Stimulated activated naive B cell treated with anti-CD40 and anti-IgM and Interleukin-4, amounts not matched to agents 10 μg/mL and 1 μg/mL and 100 μg/mL, for 72 hours (primary cell): ENCODE results near the gene CSH2.

ENCODE experiments used
- ATAC-seq, 2 donors: fragments of 150-1000 bp; cut with Tn5 transposase; replicated peaks; 2 replicates each; pipeline ENCODE4 v1.10.0; 2021; ENCODE audit warnings: moderate library complexity in 1 of 2
- DNase-seq: peaks from one replicate; pipeline ENCODE4 v3.0.0; 2021
- H3K27ac Mint-ChIP-seq: one replicate; pipeline ENCODE4 v1.8.0; 2022; ENCODE audit warnings: mild to moderate bottlenecking, mixed read lengths
- H3K27me3 Mint-ChIP-seq, 2 donors: one replicate each; pipeline ENCODE4 v1.8.0; 2022; ENCODE audit warnings: mixed read lengths in 2 of 2
- H3K36me3 Mint-ChIP-seq, 2 donors: one replicate each; pipeline ENCODE4 v1.8.0; 2022; ENCODE audit warnings: mixed read lengths in 2 of 2, mild to moderate bottlenecking in 1 of 2
- H3K4me1 Mint-ChIP-seq, 2 donors: one replicate each; pipeline ENCODE4 v1.8.0; 2022; ENCODE audit warnings: mixed read lengths in 2 of 2, mild to moderate bottlenecking in 1 of 2
- H3K4me3 Mint-ChIP-seq, 2 donors: one replicate each; pipeline ENCODE4 v1.8.0; 2022; ENCODE audit warnings: mild to moderate bottlenecking in 2 of 2, mixed read lengths in 2 of 2, moderate library complexity in 1 of 2
- H3K9me3 Mint-ChIP-seq, 2 donors: one replicate each; pipeline ENCODE4 v1.8.0; 2022; ENCODE audit warnings: mixed read lengths in 2 of 2, mild to moderate bottlenecking in 1 of 2

Gene CSH2

GRCh38 chr17:63838631-63839171, 34.8 kb downstream of the CSH2 start:
- peak overlapping the region in 1 of 2 donors; percentile 13 for H3K4me3 Mint-ChIP-seq
- peaks cover 29 to 74% of the 10 kb centered on the region in 2 donors for H3K4me1 Mint-ChIP-seq
- no peak overlapping the region for H3K27ac Mint-ChIP-seq
- DNase-seq (no peak), ATAC-seq (no peak)
- H3K9me3 Mint-ChIP-seq, result no peaks in the 10 kb centered on the region
- H3K36me3 Mint-ChIP-seq, result peaks cover 29 to 32% of the 10 kb centered on the region in 2 donors
- H3K27me3 Mint-ChIP-seq, result no peaks in the 10 kb centered on the region

- H3K27ac Mint-ChIP-seq, result peak overlapping the region; percentile 79
- DNase-seq (no peak), ATAC-seq (no peak)
- peaks cover 29 to 71% of the 10 kb centered on the region in 2 donors for H3K4me1 Mint-ChIP-seq
- peaks cover 34 to 38% of the 10 kb centered on the region in 2 donors for H3K36me3 Mint-ChIP-seq
- no peaks in the 10 kb centered on the region for H3K9me3 Mint-ChIP-seq
- no peaks in the 10 kb centered on the region for H3K27me3 Mint-ChIP-seq
- no peak overlapping the region for H3K4me3 Mint-ChIP-seq
These were observed 35.4 kb downstream of the CSH2 start for GRCh38 chr17:63837962-63838600.

DNA sequence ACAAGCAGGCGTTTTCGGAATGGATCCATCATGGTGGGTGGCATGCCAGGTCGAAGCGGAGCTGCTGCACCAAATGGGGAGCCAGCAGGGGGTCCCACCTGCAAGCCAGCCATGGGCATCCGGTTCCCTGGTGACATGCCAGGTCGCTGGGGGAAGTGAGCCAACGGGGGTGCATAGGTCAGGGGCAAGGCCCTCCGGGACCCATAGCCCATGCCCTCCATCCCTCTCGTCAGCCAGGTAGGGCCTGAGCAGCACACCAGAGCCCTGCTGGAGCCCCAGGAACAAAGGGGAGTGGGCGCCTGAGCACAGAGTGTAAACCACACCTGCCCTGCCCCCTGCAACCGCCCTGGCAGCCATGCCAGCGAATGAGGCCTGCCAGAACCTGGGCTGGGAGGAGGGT, 36.0 kb downstream of the CSH2 start:
- ATAC-seq (no peak), DNase-seq (no peak)
- no peak overlapping the region for H3K4me3 Mint-ChIP-seq
- peaks cover 29 to 70% of the 10 kb centered on the region in 2 donors for H3K4me1 Mint-ChIP-seq
- H3K36me3 Mint-ChIP-seq, result peaks cover 34 to 38% of the 10 kb centered on the region in 2 donors
- no peaks in the 10 kb centered on the region for H3K27me3 Mint-ChIP-seq
- H3K9me3 Mint-ChIP-seq, result no peaks in the 10 kb centered on the region
- H3K27ac Mint-ChIP-seq, result no peak overlapping the region

GRCh38 chr17:63836811-63837210, 36.7 kb downstream of the CSH2 start:
- Mint-ChIP-seq H3K36me3 (peaks cover 38 to 42% of the 10 kb centered on the region in 2 donors), H3K4me1 (peaks cover 29 to 68% of the 10 kb centered on the region in 2 donors)

GRCh38 chr17:63835167-63835720, 38.2 kb downstream of the CSH2 start:
- Mint-ChIP-seq H3K27ac (peak overlapping the region; percentile 88), H3K27me3 (no peaks in the 10 kb centered on the region), H3K36me3 (peaks cover 45 to 56% of the 10 kb centered on the region in 2 donors), H3K9me3 (no peaks in the 10 kb centered on the region), H3K4me3 (peak overlapping the region in 1 of 2 donors; percentile 57), H3K4me1 (peaks cover 27 to 63% of the 10 kb centered on the region in 2 donors)
- no peak for ATAC-seq
- no peak for DNase-seq

More at GRCh38 chr17:63836811-63837210, 36.7 kb downstream of the CSH2 start:
- no peak for DNase-seq
- ATAC-seq, result no peak
- no peak overlapping the region for H3K27ac Mint-ChIP-seq
- H3K27me3 Mint-ChIP-seq, result no peaks in the 10 kb centered on the region
- no peaks in the 10 kb centered on the region for H3K9me3 Mint-ChIP-seq
- H3K4me3 Mint-ChIP-seq, result no peak overlapping the region

- DNase-seq, result peak; percentile 35
- Mint-ChIP-seq H3K4me1 (peaks cover 30 to 67% of the 10 kb centered on the region in 2 donors), H3K27me3 (no peaks in the 10 kb centered on the region), H3K36me3 (peaks cover 52 to 62% of the 10 kb centered on the region in 2 donors), H3K9me3 (no peaks in the 10 kb centered on the region), H3K4me3 (no peak overlapping the region), H3K27ac (peak overlapping the region; percentile 76)
- peak; percentile 85 to 86 for ATAC-seq
These were observed 38.9 kb downstream of the CSH2 start for GRCh38 chr17:63834431-63835166.

GRCh38 chr17:63833741-63834373, 39.6 kb downstream of the CSH2 start:
- peaks cover 31 to 66% of the 10 kb centered on the region in 2 donors for H3K4me1 Mint-ChIP-seq
- no peaks in the 10 kb centered on the region for H3K9me3 Mint-ChIP-seq
- H3K27me3 Mint-ChIP-seq, result no peaks in the 10 kb centered on the region
- DNase-seq (no peak), ATAC-seq (no peak)
- peaks cover 53 to 63% of the 10 kb centered on the region in 2 donors for H3K36me3 Mint-ChIP-seq
- peak overlapping the region; percentile 14 for H3K27ac Mint-ChIP-seq
- H3K4me3 Mint-ChIP-seq, result no peak overlapping the region

DNA sequence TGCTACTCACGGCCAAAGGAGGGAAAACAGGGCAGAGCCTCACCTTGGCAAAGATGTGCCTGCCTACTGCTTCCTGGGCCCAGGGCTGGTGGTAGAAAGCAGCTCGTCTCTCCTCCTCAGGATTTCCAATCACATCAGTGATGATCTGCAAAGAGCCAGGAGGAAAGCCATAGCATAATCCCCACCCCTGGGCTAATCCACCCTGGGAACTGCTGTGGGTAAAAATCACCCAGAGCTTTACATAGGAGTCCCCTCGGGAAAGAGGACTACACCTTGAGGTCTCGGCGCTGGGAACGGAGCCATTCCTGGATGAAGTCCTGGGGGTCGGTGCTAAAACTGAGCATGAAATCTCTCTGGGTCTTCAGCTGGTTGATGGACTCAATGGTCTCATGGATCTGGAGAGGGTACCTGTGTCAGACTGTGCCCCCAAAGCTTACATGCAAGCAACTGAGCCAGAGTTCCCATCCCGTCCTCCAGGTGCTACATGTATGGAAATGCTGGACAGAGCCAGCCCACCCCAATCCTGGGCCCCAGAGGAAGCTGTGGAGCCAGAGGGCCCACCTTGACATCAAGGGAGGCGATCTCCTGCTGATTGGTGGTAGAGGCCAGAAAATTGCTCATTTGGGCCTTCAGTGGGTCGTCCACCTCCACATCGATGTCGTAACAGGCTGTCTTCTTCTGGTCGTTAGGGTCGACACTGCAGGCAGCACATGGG, 40.3 kb downstream of the CSH2 start:
- Mint-ChIP-seq H3K36me3 (peaks cover 53 to 66% of the 10 kb centered on the region in 2 donors), H3K4me1 (peaks cover 29 to 64% of the 10 kb centered on the region in 2 donors)

GRCh38 chr17:63832455-63832854, 41.0 kb downstream of the CSH2 start:
- Mint-ChIP-seq H3K27me3 (no peaks in the 10 kb centered on the region), H3K4me1 (peaks cover 28 to 64% of the 10 kb centered on the region in 2 donors), H3K4me3 (no peak overlapping the region), H3K36me3 (peaks cover 50 to 67% of the 10 kb centered on the region in 2 donors), H3K27ac (no peak overlapping the region), H3K9me3 (no peaks in the 10 kb centered on the region)
- ATAC-seq (no peak), DNase-seq (no peak)

More for the DNA sequence above, 40.3 kb downstream of the CSH2 start:
- H3K27ac Mint-ChIP-seq, result peak overlapping the region; percentile 14
- DNase-seq (no peak), ATAC-seq (no peak)
- no peaks in the 10 kb centered on the region for H3K27me3 Mint-ChIP-seq
- no peaks in the 10 kb centered on the region for H3K9me3 Mint-ChIP-seq
- no peak overlapping the region for H3K4me3 Mint-ChIP-seq

DNA sequence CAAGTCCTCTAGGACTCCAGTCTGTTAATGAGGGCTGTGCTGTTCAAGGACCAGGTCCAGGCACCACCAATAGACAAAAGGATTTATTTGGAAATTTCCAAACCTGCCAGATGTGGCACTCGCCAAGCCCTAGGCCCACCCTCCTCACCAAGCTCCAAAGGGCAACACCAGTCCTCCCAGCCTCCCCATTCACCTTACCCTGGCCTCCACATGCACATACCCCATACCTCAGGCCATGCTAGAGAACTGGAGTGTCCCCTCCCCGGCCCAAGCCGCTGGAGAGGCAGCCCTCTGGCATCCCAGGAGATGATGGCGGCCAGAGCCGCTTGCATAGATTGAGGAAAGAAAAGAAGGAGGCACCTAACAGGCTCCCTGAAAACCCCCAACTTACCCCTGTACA, 41.5 kb downstream of the CSH2 start:
- Mint-ChIP-seq H3K4me1 (peaks cover 26 to 60% of the 10 kb centered on the region in 2 donors), H3K9me3 (no peaks in the 10 kb centered on the region), H3K36me3 (peaks cover 50 to 69% of the 10 kb centered on the region in 2 donors), H3K27ac (no peak overlapping the region), H3K4me3 (no peak overlapping the region), H3K27me3 (no peaks in the 10 kb centered on the region)
- ATAC-seq, result no peak
- DNase-seq, result no peak

DNA sequence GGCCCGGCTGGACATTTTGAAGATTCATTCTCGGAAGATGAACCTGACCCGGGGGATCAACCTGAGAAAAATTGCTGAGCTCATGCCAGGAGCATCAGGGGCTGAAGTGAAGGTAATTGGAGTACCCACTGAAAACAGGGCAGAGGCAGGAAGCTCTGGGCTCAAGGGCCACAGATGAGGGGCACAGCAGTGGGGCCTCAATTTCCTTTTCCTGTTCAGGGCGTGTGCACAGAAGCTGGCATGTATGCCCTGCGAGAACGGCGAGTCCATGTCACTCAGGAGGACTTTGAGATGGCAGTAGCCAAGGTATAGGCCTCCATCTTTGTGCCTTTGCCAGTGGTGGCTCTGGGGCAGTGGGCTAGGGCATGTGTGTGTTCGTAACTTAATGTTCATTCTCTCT, 42.0 kb downstream of the CSH2 start:
- H3K27ac Mint-ChIP-seq, result peak overlapping the region; percentile 38
- no peak overlapping the region for H3K4me3 Mint-ChIP-seq
- no peak for ATAC-seq
- DNase-seq, result no peak
- H3K27me3 Mint-ChIP-seq, result no peaks in the 10 kb centered on the region
- H3K9me3 Mint-ChIP-seq, result no peaks in the 10 kb centered on the region
- peaks cover 26 to 60% of the 10 kb centered on the region in 2 donors for H3K4me1 Mint-ChIP-seq
- H3K36me3 Mint-ChIP-seq, result peaks cover 49 to 70% of the 10 kb centered on the region in 2 donors

DNA sequence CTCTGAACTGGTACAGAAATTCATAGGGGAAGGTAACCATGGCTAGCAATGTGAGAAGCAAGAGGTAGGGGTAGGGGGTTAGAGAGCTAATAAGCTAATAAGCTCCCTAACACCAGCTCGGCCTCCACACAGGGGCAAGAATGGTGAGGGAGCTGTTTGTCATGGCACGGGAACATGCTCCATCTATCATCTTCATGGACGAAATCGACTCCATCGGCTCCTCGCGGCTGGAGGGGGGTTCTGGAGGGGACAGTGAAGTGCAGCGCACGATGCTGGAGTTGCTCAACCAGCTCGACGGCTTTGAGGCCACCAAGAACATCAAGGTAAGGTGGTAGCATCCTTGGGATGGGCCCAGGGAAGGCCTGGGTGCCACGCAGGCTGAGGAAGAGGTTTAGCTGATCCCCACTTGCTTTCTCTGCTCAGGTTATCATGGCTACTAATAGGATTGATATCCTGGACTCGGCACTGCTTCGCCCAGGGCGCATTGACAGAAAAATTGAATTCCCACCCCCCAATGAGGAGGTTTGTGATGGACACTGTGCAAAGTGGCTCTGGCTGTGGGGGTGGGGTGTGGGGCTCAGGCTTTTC, 42.5 kb downstream of the CSH2 start:
- Mint-ChIP-seq H3K36me3 (peaks cover 54 to 74% of the 10 kb centered on the region in 2 donors), H3K4me1 (peaks cover 31 to 65% of the 10 kb centered on the region in 2 donors), H3K4me3 (peak overlapping the region in 1 of 2 donors; percentile 25)

GRCh38 chr17:63830278-63830677, 43.2 kb downstream of the CSH2 start:
- no peaks in the 10 kb centered on the region for H3K27me3 Mint-ChIP-seq
- H3K9me3 Mint-ChIP-seq, result no peaks in the 10 kb centered on the region
- peaks cover 52 to 73% of the 10 kb centered on the region in 2 donors for H3K36me3 Mint-ChIP-seq
- no peak for DNase-seq
- no peak overlapping the region for H3K4me3 Mint-ChIP-seq
- H3K27ac Mint-ChIP-seq, result peak overlapping the region; percentile 38
- ATAC-seq, result no peak
- H3K4me1 Mint-ChIP-seq, result peaks cover 34 to 65% of the 10 kb centered on the region in 2 donors

More for the DNA sequence above, 42.5 kb downstream of the CSH2 start:
- ATAC-seq (no peak), DNase-seq (no peak)
- no peaks in the 10 kb centered on the region for H3K9me3 Mint-ChIP-seq
- peak overlapping the region; percentile 38 for H3K27ac Mint-ChIP-seq
- H3K27me3 Mint-ChIP-seq, result no peaks in the 10 kb centered on the region
